Body of pancreas (tissue), 4 donors: ENCODE data around the gene NCAM1. TPM values are rescaled to one million over a fixed set of nuclear protein-coding genes. Genes with fewer than 3 reads are reported as not detected.
A peak's percentile ranks its signal among the peaks of the same experiment; 100 is the strongest.

ENCODE experiments used
- ATAC-seq: fragments of 150-250 bp; one replicate; pipeline ENCODE4 v1.9.1; 2016
- DNase-seq, 4 donors: peaks; one replicate each; pipeline ENCODE4 v3.0.0-alpha.2; 2019
- H3K27ac ChIP-seq, 4 donors: fragments of 200-600 bp; sonication (generic); 1 replicate in 3 of 4; 2 replicates in 1 of 4; pipeline versions ENCODE4 v1.5.1 to v1.6.1; 2016 to 2019; ENCODE audit warnings: mild to moderate bottlenecking in 1 of 4, mixed read lengths in 1 of 4, moderate library complexity in 1 of 4
- H3K27me3 ChIP-seq, 2 donors: fragments of 200-600 bp; sonication (generic); one replicate each; pipeline ENCODE4 v1.6.0; 2016; ENCODE audit warnings: mild to moderate bottlenecking in 1 of 2
- H3K36me3 ChIP-seq, 2 donors: fragments of 200-600 bp; sonication (generic); replicated peaks in 1 of 2; 2 replicates each; pipeline ENCODE4 v1.5.1; 2016; ENCODE audit warnings: low read depth in 2 of 2; ENCODE audit not compliant: insufficient read depth in 1 of 2
- H3K4me1 ChIP-seq: fragments of 200-600 bp; sonication (generic); one replicate; pipeline ENCODE4 v1.6.0; 2016
- H3K4me3 ChIP-seq, 2 donors: fragments of 200-600 bp; sonication (generic); 1 replicate in 1 of 2; 2 replicates in 1 of 2; pipeline ENCODE4 v1.5.1; 2016 to 2019
- H3K9me3 ChIP-seq, 3 donors: fragments of 200-600 bp; sonication (generic); 1 replicate in 2 of 3; 2 replicates in 1 of 3; pipeline ENCODE4 v1.5.1; 2016
- POLR2A ChIP-seq, 3 donors: fragments of 450-650 bp; IDR thresholded peaks; one replicate each; pipeline ENCODE4 v1.6.1; 2016; ENCODE audit warnings: antibody characterized with exemption in 3 of 3, mild to moderate bottlenecking in 2 of 3
- WGBS, 2 donors: methylation state at CpG; one replicate each; pipeline ENCODE4 v1.1.5; 2017; 5-methylcytosine and 5-hydroxymethylcytosine counted together
- intact Hi-C: fragments of 100-400 bp; cut with DNase I; formaldehyde crosslinking; loops from one replicate; pipeline ENCODE4 v1.15.1; 2023
- total RNA-seq, 2 donors: library from RNA; depleted of rRNA; stranded (reverse); fragments of >200 nt; gene quantifications; one replicate each; pipeline ENCODE4 v1.1.0, GENCODE V29; 2016
- TF ChIP-seq, protein P1 (sequence below), 7 experiments: fragments of 450-650 bp in 4 of 7; fragments of 200-600 bp in 3 of 7; sonication (generic) in 3 of 7; IDR thresholded peaks; one replicate each; pipeline ENCODE4 v1.5.1; 2016 to 2019; ENCODE audit warnings: antibody characterized with exemption in 7 of 7

Gene NCAM1
- total RNA-seq, 2 donors from 2014 or later: 10.1 to 26.0 TPM

DNA sequence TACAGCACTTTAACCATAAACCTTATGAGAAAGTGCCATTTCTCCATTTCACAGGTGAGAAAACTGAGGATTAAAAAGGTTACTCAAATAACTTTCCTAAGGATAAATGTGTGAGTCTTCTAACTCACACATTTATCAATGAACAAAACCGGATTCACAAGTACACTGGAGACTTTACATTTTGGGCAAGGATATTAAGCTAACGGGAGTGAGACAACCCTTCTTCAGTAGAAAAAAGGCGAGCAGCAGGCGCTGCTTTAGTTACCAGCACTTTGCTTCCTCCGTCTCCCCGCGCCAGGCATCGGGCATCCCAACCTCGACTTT is 352.8 kb downstream of the NCAM1 start:
- DNase-seq: no peak
- H3K4me1 ChIP-seq: peaks cover 13% of the 10 kb centered on the region
- TF ChIP-seq, protein P1, sequence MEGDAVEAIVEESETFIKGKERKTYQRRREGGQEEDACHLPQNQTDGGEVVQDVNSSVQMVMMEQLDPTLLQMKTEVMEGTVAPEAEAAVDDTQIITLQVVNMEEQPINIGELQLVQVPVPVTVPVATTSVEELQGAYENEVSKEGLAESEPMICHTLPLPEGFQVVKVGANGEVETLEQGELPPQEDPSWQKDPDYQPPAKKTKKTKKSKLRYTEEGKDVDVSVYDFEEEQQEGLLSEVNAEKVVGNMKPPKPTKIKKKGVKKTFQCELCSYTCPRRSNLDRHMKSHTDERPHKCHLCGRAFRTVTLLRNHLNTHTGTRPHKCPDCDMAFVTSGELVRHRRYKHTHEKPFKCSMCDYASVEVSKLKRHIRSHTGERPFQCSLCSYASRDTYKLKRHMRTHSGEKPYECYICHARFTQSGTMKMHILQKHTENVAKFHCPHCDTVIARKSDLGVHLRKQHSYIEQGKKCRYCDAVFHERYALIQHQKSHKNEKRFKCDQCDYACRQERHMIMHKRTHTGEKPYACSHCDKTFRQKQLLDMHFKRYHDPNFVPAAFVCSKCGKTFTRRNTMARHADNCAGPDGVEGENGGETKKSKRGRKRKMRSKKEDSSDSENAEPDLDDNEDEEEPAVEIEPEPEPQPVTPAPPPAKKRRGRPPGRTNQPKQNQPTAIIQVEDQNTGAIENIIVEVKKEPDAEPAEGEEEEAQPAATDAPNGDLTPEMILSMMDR (IDR thresholded peaks at IDR 0.05): no peak
- TF ChIP-seq POLR2A (IDR thresholded peaks at IDR 0.05): no peak
- no peak for ATAC-seq
- intact Hi-C loops: no loop called here
- H3K27ac ChIP-seq: peak overlapping the region in 2 of 4 donors; percentile 89 to 92
- 1 to 4% methylated on average over 9 of the region's 9 CpGs for WGBS, 2 donors
- H3K27me3 ChIP-seq: no peaks in the 10 kb centered on the region
- peak overlapping the region in 1 of 2 donors; percentile 82 for H3K4me3 ChIP-seq
- H3K36me3 ChIP-seq: no peaks in the 10 kb centered on the region
- no peaks in the 10 kb centered on the region for H3K9me3 ChIP-seq

GRCh38 chr11:113314389-113315301 is 353.4 kb downstream of the NCAM1 start, which contains the start of gene TTC12:
TTC12 (plus strand) TSS chr11:113314583; CDS start chr11:113316258, 1,675 bp downstream.
- peak; percentile 99 for ATAC-seq
- TF ChIP-seq, protein P1 (IDR thresholded peaks at IDR 0.05): no peak
- peak; percentile 16 to 66 (median 65) for TF ChIP-seq POLR2A (IDR thresholded peaks at IDR 0.05)
- no peaks in the 10 kb centered on the region for H3K9me3 ChIP-seq
- H3K27me3 ChIP-seq: no peaks in the 10 kb centered on the region
- intact Hi-C loops: no loop called here
- H3K36me3 ChIP-seq: no peaks in the 10 kb centered on the region
- WGBS, 2 donors: 4 to 6% methylated on average over 26 to 55 of the region's 64 CpGs
- peak within 1 kb of the TSS; percentile 45 to 82 for H3K4me3 ChIP-seq
- peak; percentile 95 to 97 (median 96) for DNase-seq
- H3K27ac ChIP-seq: peak within 1 kb of the TSS; percentile 71 to 92 (median 86)
- H3K4me1 ChIP-seq: peaks cover 13% of the 10 kb centered on the region

GRCh38 chr11:113315811-113316210 is 354.6 kb downstream of the NCAM1 start:
- Histone ChIP-seq H3K36me3 (no peaks in the 10 kb centered on the region), H3K4me1 (peaks cover 13% of the 10 kb centered on the region), H3K27ac (peak overlapping the region in 1 of 4 donors; percentile 92), H3K4me3 (no peak overlapping the region), H3K27me3 (no peaks in the 10 kb centered on the region), H3K9me3 (no peaks in the 10 kb centered on the region)
- TF ChIP-seq POLR2A (IDR thresholded peaks at IDR 0.05): no peak
- TF ChIP-seq, protein P1 (IDR thresholded peaks at IDR 0.05): no peak
- ATAC-seq (no peak), DNase-seq (no peak)
- WGBS, 2 donors: 41 to 45% methylated on average over 6 of the region's 6 CpGs
- intact Hi-C loops: no loop called here

DNA sequence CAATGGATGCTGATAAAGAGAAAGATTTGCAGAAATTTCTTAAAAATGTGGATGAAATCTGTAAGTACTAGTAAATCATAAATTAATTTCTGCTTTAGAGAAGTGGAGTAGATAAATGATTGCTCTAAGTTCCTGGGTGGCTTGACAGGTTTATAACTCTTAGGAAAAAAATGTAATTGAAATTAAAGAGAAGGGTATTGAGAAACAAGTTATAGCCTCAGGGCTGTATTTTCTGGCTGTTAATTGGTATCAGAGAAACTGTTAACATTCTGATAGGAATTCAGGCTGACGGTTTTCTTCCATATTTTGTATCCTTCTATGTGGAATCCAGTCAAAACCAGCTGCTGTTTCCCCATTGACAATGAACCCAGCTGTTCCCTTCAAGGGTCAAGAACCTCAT is 355.0 kb downstream of the NCAM1 start:
- Histone ChIP-seq H3K27me3 (no peaks in the 10 kb centered on the region), H3K36me3 (no peaks in the 10 kb centered on the region), H3K27ac (no peak overlapping the region), H3K4me3 (no peak overlapping the region), H3K9me3 (no peaks in the 10 kb centered on the region), H3K4me1 (peaks cover 13% of the 10 kb centered on the region)
- DNase-seq: no peak
- no peak for ATAC-seq
- no peak for TF ChIP-seq POLR2A (IDR thresholded peaks at IDR 0.05)
- TF ChIP-seq, protein P1 (IDR thresholded peaks at IDR 0.05): no peak
- intact Hi-C loops: no loop called here
- 42 to 58% methylated on average over 1 of the region's 1 CpG for WGBS, 2 donors
